Panc1 (cell line): ENCODE results near the gene CHTF8.

ENCODE experiments used
- POLR2AphosphoS5 ChIP-seq: IDR thresholded peaks from 2 replicates; pipeline ENCODE4 v1.6.1; 2012; ENCODE audit warnings: mild to moderate bottlenecking, low read depth, low read length, moderate library complexity
- TF ChIP-seq, protein P1 (sequence below): fragments of 450-650 bp; IDR thresholded peaks from 2 replicates; pipeline ENCODE4 v1.5.1; 2017; ENCODE audit warnings: mild to moderate bottlenecking
- TF ChIP-seq, protein P2 (sequence below), 2 experiments: IDR thresholded peaks; 2 replicates each; pipeline ENCODE4 v1.6.1; 2011 to 2012; ENCODE audit warnings: low read depth in 2 of 2, control low read depth in 1 of 2, low read length in 1 of 2, mild to moderate bottlenecking in 1 of 2, moderate library complexity in 1 of 2; ENCODE audit not compliant: insufficient read depth in 1 of 2

DNA sequence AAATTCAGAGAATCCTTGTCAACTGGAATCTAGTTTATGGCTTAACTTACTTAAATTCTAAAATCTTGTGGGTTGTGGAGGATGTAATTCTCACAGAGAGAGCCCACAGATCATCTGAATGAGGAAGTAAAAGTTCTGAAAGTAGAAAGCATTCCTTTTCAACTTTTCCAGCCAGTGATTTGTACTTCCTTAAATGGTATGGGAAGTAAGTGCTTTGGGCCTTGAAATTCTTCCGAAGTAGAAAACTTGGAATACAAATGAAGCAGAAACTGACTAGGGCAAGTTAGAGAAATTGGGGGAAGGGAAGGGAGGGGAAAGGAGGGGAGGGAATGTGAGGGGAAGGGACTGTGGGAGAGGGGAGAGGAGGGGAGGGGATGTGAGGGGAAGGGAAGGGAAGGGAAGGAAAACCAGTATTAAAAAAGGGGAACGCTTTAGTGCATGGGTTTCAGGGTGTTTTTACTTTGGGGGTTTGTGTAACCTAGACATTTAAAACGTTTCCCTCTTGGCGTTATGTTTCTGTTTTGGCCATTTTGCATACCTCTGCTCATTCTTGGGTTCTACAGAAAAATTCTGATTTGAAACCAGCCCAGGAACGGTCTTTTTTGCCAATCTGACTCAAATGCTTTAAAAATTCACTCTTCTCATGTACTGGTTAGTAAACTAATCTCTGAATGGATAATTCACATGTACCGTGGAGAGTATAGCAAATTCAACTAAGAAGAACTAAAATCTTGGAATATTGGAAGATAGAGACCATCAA, 39.1 kb upstream of the CHTF8 start:
- TF ChIP-seq, protein P1, sequence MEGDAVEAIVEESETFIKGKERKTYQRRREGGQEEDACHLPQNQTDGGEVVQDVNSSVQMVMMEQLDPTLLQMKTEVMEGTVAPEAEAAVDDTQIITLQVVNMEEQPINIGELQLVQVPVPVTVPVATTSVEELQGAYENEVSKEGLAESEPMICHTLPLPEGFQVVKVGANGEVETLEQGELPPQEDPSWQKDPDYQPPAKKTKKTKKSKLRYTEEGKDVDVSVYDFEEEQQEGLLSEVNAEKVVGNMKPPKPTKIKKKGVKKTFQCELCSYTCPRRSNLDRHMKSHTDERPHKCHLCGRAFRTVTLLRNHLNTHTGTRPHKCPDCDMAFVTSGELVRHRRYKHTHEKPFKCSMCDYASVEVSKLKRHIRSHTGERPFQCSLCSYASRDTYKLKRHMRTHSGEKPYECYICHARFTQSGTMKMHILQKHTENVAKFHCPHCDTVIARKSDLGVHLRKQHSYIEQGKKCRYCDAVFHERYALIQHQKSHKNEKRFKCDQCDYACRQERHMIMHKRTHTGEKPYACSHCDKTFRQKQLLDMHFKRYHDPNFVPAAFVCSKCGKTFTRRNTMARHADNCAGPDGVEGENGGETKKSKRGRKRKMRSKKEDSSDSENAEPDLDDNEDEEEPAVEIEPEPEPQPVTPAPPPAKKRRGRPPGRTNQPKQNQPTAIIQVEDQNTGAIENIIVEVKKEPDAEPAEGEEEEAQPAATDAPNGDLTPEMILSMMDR: no peak
- TF ChIP-seq POLR2AphosphoS5: no peak
- TF ChIP-seq, protein P2, sequence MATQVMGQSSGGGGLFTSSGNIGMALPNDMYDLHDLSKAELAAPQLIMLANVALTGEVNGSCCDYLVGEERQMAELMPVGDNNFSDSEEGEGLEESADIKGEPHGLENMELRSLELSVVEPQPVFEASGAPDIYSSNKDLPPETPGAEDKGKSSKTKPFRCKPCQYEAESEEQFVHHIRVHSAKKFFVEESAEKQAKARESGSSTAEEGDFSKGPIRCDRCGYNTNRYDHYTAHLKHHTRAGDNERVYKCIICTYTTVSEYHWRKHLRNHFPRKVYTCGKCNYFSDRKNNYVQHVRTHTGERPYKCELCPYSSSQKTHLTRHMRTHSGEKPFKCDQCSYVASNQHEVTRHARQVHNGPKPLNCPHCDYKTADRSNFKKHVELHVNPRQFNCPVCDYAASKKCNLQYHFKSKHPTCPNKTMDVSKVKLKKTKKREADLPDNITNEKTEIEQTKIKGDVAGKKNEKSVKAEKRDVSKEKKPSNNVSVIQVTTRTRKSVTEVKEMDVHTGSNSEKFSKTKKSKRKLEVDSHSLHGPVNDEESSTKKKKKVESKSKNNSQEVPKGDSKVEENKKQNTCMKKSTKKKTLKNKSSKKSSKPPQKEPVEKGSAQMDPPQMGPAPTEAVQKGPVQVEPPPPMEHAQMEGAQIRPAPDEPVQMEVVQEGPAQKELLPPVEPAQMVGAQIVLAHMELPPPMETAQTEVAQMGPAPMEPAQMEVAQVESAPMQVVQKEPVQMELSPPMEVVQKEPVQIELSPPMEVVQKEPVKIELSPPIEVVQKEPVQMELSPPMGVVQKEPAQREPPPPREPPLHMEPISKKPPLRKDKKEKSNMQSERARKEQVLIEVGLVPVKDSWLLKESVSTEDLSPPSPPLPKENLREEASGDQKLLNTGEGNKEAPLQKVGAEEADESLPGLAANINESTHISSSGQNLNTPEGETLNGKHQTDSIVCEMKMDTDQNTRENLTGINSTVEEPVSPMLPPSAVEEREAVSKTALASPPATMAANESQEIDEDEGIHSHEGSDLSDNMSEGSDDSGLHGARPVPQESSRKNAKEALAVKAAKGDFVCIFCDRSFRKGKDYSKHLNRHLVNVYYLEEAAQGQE (IDR thresholded peaks at IDR 0.05; ENCODE audit: insufficient read depth in 1 of 2, low read depth in 2 of 2, low read length in 1 of 2): no peak
